Measurements from ENCODE around the gene METTL24. TPM values are rescaled to one million over a fixed set of nuclear protein-coding genes. Genes with fewer than 3 reads are reported as not detected.

METTL24 gene
- total RNA-seq, 1 donor from 2014 or later: 3.2 TPM

- Histone ChIP-seq H3K36me3 (no peaks in the 10 kb centered on the region), H4K20me1 (ENCODE audit: low read depth) (no peaks in the 10 kb centered on the region), H3K4me2 (no peak overlapping the region), H3K9me3 (ENCODE audit: low read depth) (no peaks in the 10 kb centered on the region), H3F3A (ENCODE audit: low read depth) (no peaks in the 10 kb centered on the region), H3K27ac (no peak overlapping the region), H3K4me3 (no peak overlapping the region), H3K27me3 (no peaks in the 10 kb centered on the region), H3K9ac (no peak overlapping the region), H3K4me1 (peaks cover 15% of the 10 kb centered on the region), H3K79me2 (ENCODE audit: low read depth) (no peaks in the 10 kb centered on the region), H2AFZ (replicated peaks) (peak overlapping the region; percentile 39)
- DNase-seq (ENCODE audit: low spot score): no peak
- Mint-ChIP-seq H3K27me3 (ENCODE audit: insufficient read depth, low read depth) (peaks cover 3% of the 10 kb centered on the region), H3K27ac (peak overlapping the region; percentile 10), H3K36me3 (no peaks in the 10 kb centered on the region), H3K4me3 (no peak overlapping the region), H3K4me1 (peaks cover 27% of the 10 kb centered on the region), H3K9me3 (peaks cover 6% of the 10 kb centered on the region)
- TF ChIP-seq EZH2 (IDR thresholded peaks at IDR 0.05): no peak
- TF ChIP-seq EZH2phosphoT487 (IDR thresholded peaks at IDR 0.05): no peak
- no peak for TF ChIP-seq CTCF (IDR thresholded peaks at IDR 0.05)
Measured at GRCh38 chr6:110285306-110286060, 72.7 kb downstream of the METTL24 start.

DNA sequence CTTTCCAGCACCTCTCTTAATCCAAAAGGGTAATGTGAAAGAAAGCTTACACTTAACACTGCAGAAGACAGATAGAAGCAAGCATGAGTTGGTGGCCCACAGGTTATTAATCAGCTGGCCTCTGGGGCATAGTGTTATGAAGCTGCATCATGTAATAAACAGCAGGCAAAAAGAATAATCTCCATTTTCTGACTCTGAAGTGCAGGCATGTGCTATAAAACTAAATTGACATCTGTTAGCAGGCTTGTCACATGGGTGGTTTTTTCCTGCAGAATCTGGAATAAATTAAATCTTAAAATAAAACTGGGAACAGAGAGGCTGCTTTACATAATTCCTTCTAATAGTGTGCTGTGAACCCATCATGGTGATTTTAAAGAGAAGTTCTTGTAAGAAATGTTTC lies 73.3 kb downstream of the METTL24 start:
- no peaks in the 10 kb centered on the region for H4K20me1 ChIP-seq (ENCODE audit: low read depth)
- no peak overlapping the region for H3K4me3 ChIP-seq
- Mint-ChIP-seq H3K36me3 (no peaks in the 10 kb centered on the region), H3K4me1 (peaks cover 27% of the 10 kb centered on the region), H3K27me3 (ENCODE audit: insufficient read depth, low read depth) (peaks cover 3% of the 10 kb centered on the region), H3K27ac (no peak overlapping the region), H3K4me3 (no peak overlapping the region), H3K9me3 (peaks cover 3% of the 10 kb centered on the region)
- H3K27me3 ChIP-seq: no peaks in the 10 kb centered on the region
- DNase-seq (ENCODE audit: low spot score): no peak
- no peaks in the 10 kb centered on the region for H3K79me2 ChIP-seq (ENCODE audit: low read depth)
- H3K27ac ChIP-seq: no peak overlapping the region
- no peaks in the 10 kb centered on the region for H3K36me3 ChIP-seq
- no peaks in the 10 kb centered on the region for H3K9me3 ChIP-seq (ENCODE audit: low read depth)
- TF ChIP-seq EZH2phosphoT487 (IDR thresholded peaks at IDR 0.05) (no peak), EZH2 (IDR thresholded peaks at IDR 0.05) (no peak), CTCF (IDR thresholded peaks at IDR 0.05) (no peak)
- no peak overlapping the region for H3K4me2 ChIP-seq
- H3K9ac ChIP-seq: no peak overlapping the region
- H3F3A ChIP-seq (ENCODE audit: low read depth): no peaks in the 10 kb centered on the region
- H2AFZ ChIP-seq (replicated peaks): no peak overlapping the region
- H3K4me1 ChIP-seq: peaks cover 15% of the 10 kb centered on the region

DNA sequence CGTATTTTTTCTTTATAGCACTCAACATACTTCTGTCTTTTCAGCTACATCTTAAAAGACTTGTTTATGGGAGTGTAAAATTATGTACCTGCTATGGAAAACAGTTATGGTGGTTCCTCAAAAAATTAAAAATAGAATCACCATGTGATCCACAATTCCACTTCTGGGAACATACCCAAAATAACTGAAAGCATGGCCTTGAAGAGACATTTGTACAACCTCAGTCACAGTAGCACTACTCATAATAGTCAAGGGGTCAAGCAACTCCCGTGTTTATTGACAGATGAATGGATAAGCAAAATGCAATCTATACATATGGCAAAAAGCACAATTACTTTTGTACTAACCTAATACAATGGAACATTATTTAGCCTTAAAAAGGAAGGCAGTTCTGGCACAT lies 74.5 kb downstream of the METTL24 start:
- no peak for DNase-seq (ENCODE audit: low spot score)
- Histone ChIP-seq H2AFZ (replicated peaks) (no peak overlapping the region), H3K4me1 (peaks cover 15% of the 10 kb centered on the region), H4K20me1 (ENCODE audit: low read depth) (no peaks in the 10 kb centered on the region), H3K4me2 (no peak overlapping the region), H3K4me3 (no peak overlapping the region), H3K27ac (no peak overlapping the region), H3K9ac (no peak overlapping the region), H3K27me3 (no peaks in the 10 kb centered on the region), H3K9me3 (ENCODE audit: low read depth) (no peaks in the 10 kb centered on the region), H3K79me2 (ENCODE audit: low read depth) (no peaks in the 10 kb centered on the region), H3K36me3 (no peaks in the 10 kb centered on the region), H3F3A (ENCODE audit: low read depth) (no peaks in the 10 kb centered on the region)
- H3K4me3 Mint-ChIP-seq: no peak overlapping the region
- H3K27ac Mint-ChIP-seq: no peak overlapping the region
- H3K4me1 Mint-ChIP-seq: peaks cover 27% of the 10 kb centered on the region
- peaks cover 6% of the 10 kb centered on the region for H3K27me3 Mint-ChIP-seq (ENCODE audit: insufficient read depth, low read depth)
- no peak for TF ChIP-seq CTCF (IDR thresholded peaks at IDR 0.05)
- TF ChIP-seq EZH2 (IDR thresholded peaks at IDR 0.05): no peak
- H3K36me3 Mint-ChIP-seq: no peaks in the 10 kb centered on the region
- H3K9me3 Mint-ChIP-seq: peaks cover 6% of the 10 kb centered on the region
